Neutrophil (primary cell): ENCODE data around the gene LSM4.

Experiments
- H3K27ac ChIP-seq: fragments of 200-600 bp; sonication (generic); 2 replicates; pipeline ENCODE4 v1.5.1; 2016; ENCODE audit warnings: mild to moderate bottlenecking, moderate library complexity
- H3K27me3 ChIP-seq: fragments of 200-600 bp; sonication (generic); 2 replicates; pipeline ENCODE4 v1.6.0; 2016; ENCODE audit warnings: mild to moderate bottlenecking
- H3K36me3 ChIP-seq: fragments of 200-600 bp; sonication (generic); 2 replicates; pipeline ENCODE4 v1.5.1; 2017
- H3K4me1 ChIP-seq, 2 experiments: fragments of 200-600 bp in 1 of 2; sonication (generic) in 1 of 2; 1 replicate in 1 of 2; 2 replicates in 1 of 2; pipeline versions ENCODE4 v1.5.1 to v1.6.1; 2013 to 2016; ENCODE audit warnings: low read depth in 1 of 2, low read length in 1 of 2, mild to moderate bottlenecking in 1 of 2, moderate library complexity in 1 of 2; ENCODE audit not compliant: control insufficient read depth in 1 of 2, insufficient read depth in 1 of 2
- H3K4me3 ChIP-seq, 2 experiments: fragments of 200-600 bp in 1 of 2; sonication (generic) in 1 of 2; 1 replicate in 1 of 2; 2 replicates in 1 of 2; pipeline ENCODE4 v1.5.1; 2013 to 2016; ENCODE audit warnings: low read depth in 1 of 2, low read length in 1 of 2, mild to moderate bottlenecking in 1 of 2, moderate library complexity in 1 of 2
- H3K9me3 ChIP-seq: fragments of 200-600 bp; sonication (generic); 2 replicates; pipeline ENCODE4 v1.5.1; 2016
- CTCF ChIP-seq: fragments of 200-600 bp; sonication (generic); IDR thresholded peaks from 2 replicates; pipeline ENCODE4 v1.5.1; 2016; ENCODE audit warnings: antibody characterized with exemption

Gene LSM4

DNA sequence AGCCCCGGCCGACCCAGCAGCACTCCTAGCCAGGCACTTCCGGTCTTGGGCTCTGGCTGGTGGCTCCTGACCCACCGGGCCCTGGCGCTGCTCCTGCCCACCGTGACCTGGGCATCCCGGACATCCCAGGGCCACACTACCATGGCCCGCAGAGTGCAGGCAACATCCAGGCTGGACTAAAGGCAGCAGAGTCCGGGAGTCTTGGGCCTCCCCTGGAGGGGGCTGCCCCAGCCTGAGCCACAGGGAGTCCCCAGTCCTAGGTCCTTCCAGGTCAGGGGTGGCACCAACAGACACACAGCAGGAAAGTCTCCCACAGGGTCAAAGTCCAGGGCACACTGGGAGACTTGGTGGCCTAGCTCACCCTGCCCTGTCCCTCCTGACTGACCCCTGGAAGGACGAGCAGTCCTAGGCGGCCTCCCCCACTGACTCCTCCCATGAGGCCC, 10.8 kb downstream of the LSM4 start:
- Histone ChIP-seq H3K4me3 (no peak overlapping the region), H3K36me3 (peaks cover 17% of the 10 kb centered on the region), H3K9me3 (no peaks in the 10 kb centered on the region), H3K27me3 (no peaks in the 10 kb centered on the region), H3K4me1 (peaks cover 0 to 4% of the 10 kb centered on the region in 2 experiments), H3K27ac (no peak overlapping the region)
- TF ChIP-seq CTCF = no peak

DNA sequence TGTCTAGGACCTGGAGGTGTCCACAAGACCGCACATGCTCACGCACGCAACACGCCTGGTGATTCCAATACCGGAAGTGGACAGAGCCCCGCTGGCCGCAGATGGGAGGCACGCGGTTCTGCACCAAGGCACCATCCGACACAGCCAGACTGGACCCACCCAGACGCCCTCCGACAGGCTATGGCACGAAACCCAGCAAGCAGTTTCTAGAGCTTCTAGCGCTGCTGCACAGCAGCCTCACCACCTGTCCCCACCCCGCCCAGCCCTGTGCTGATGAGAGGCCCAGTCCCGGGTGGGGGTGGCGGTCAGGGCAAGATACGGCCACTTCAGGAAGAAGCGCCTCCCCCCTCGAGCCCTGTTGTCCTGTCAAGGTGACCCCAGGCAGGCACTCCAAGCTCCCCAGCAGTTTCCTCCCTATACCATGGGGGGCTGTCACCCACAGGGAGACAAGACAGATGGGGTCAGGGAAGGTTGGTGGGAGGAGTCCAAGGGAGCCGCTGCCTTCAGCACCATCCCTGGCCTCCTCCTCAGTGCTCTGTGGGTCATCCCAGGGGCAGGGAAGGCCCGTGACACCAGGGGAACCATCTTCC, 11.3 kb downstream of the LSM4 start:
- H3K4me3 ChIP-seq = no peak overlapping the region
- TF ChIP-seq CTCF = no peak
- no peaks in the 10 kb centered on the region for H3K9me3 ChIP-seq
- H3K27me3 ChIP-seq = no peaks in the 10 kb centered on the region
- peaks cover 0 to under 1% of the 10 kb centered on the region in 2 experiments for H3K4me1 ChIP-seq
- peaks cover 17% of the 10 kb centered on the region for H3K36me3 ChIP-seq
- H3K27ac ChIP-seq = no peak overlapping the region

DNA sequence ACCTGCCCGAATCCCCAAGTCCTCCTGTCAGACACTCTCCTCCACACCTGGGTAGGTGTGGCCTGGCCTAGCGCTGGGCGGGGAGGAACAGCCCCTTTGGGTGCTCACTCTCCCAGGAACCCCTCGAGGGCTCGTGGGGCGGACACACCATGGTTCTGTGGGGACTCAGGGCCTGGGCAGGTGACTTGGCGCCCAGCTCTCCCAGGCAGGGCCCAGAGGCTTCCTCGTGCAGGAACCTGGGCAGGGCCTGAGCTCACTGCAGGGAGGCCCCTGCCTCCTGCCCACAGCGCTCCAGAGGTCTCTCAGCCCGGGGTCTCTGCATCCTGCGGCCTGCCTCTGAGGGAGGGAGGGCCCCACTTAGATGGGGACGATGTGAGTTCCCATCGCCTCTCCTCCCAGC, 11.9 kb downstream of the LSM4 start:
- Histone ChIP-seq H3K9me3 (no peaks in the 10 kb centered on the region), H3K4me1 (no peaks in the 10 kb centered on the region), H3K4me3 (no peak overlapping the region), H3K36me3 (peaks cover 17% of the 10 kb centered on the region), H3K27me3 (no peaks in the 10 kb centered on the region), H3K27ac (no peak overlapping the region)
- no peak for TF ChIP-seq CTCF

- H3K9me3 ChIP-seq = no peaks in the 10 kb centered on the region
- H3K27ac ChIP-seq = no peak overlapping the region
- H3K36me3 ChIP-seq = peaks cover 17% of the 10 kb centered on the region
- H3K4me1 ChIP-seq = peaks cover 3% of the 10 kb centered on the region in 2 experiments
- no peaks in the 10 kb centered on the region for H3K27me3 ChIP-seq
- TF ChIP-seq CTCF = no peak
- no peak overlapping the region for H3K4me3 ChIP-seq
Observed at GRCh38 chr19:18310118-18310909, 12.6 kb downstream of the LSM4 start.

DNA sequence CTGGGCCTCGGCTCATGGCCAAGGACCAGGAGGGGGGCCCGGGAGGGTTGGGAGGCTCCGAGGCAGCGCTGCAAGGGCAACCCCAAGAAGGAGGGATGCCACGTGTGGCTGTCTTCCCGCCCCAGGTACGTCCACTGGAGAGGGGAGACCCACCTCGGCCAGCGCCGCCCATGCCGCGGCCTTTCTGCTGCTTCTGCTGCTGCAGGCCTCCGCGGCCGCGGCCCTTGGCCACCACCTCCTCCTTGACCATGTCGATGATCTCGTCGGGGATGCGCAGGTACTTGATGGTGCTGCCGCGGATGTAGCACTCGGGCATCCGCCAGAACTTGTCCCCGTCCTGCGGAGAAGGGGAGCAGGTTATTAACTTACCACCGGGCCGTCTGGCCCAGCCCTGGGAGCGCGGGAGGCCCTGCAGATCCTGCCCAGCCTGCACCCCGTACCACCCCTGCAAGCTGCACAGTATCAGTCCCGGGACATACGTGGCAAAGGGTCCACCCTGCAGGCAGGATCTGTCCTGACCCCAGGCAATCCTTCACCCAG, 13.3 kb downstream of the LSM4 start:
- no peak overlapping the region for H3K4me3 ChIP-seq
- peaks cover 10% of the 10 kb centered on the region in 2 experiments for H3K4me1 ChIP-seq
- peaks cover 17% of the 10 kb centered on the region for H3K36me3 ChIP-seq
- TF ChIP-seq CTCF = no peak
- no peak overlapping the region for H3K27ac ChIP-seq
- no peaks in the 10 kb centered on the region for H3K9me3 ChIP-seq
- no peaks in the 10 kb centered on the region for H3K27me3 ChIP-seq
